Lower leg skin (tissue), 4 donors: ENCODE measurements around the gene MAP1LC3B2. TPM values are rescaled to one million over a fixed set of nuclear protein-coding genes. Genes with fewer than 3 reads are reported as not detected.

Source experiments
- DNase-seq, 2 donors: peaks; one replicate each; pipeline ENCODE4 v3.0.0-alpha.2; 2019; ENCODE audit warnings: low spot score in 2 of 2
- H3K4me3 ChIP-seq: fragments of 200-600 bp; sonication (generic); 2 replicates; pipeline ENCODE4 v1.5.1; 2017; ENCODE audit warnings: mild to moderate bottlenecking, low read depth; ENCODE audit not compliant: poor library complexity, severe bottlenecking
- POLR2A ChIP-seq, 2 donors: fragments of 450-650 bp; IDR thresholded peaks; one replicate each; pipeline ENCODE4 v1.6.1; 2016 to 2017; ENCODE audit warnings: antibody characterized with exemption in 2 of 2, mild to moderate bottlenecking in 1 of 2, moderate library complexity in 1 of 2
- WGBS, 2 donors: methylation state at CpG; one replicate each; pipeline ENCODE4 v1.1.5; 2018; 5-methylcytosine and 5-hydroxymethylcytosine counted together
- intact Hi-C: fragments of 100-400 bp; cut with DNase I; formaldehyde crosslinking; loops from one replicate; pipeline ENCODE4 v1.15.0; 2023; ENCODE audit warnings: low total_unique reads
- total RNA-seq, 4 donors: library from RNA; depleted of rRNA; stranded (reverse); fragments of >200 nt; gene quantifications; one replicate each; pipeline ENCODE4 v1.1.0, GENCODE V29; 2016
- TF ChIP-seq, protein P1 (sequence below), 3 donors: fragments of 450-650 bp; IDR thresholded peaks; one replicate each; pipeline ENCODE4 v1.5.1; 2016; ENCODE audit warnings: antibody characterized with exemption in 3 of 3, mild to moderate bottlenecking in 3 of 3, moderate library complexity in 2 of 3

Gene MAP1LC3B2
- total RNA-seq, 4 donors from 2014 or later = 2.1 to 2.5 (median 2.3) TPM; not detected in 1

DNA sequence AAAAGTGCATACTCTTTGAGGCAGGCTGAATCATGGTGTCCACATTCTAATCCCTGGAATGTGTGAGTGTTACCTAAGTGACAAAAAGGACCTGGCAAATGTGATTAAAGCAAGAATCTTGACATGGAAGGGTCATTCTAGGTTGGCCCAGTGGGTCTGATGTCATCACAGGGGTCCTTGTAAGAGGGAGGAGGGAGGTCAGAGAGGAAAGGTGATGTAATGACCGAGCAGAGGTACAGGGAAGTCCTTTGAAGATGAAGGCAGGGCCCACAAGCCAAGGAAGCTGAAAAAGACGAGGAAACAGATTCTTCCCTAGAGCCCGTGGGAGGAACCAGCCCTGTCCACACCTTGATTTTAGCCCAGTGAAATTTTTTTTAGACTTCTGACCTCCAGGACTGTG lies 60.1 kb downstream of the MAP1LC3B2 start:
- DNase-seq = no peak
- TF ChIP-seq, protein P1, sequence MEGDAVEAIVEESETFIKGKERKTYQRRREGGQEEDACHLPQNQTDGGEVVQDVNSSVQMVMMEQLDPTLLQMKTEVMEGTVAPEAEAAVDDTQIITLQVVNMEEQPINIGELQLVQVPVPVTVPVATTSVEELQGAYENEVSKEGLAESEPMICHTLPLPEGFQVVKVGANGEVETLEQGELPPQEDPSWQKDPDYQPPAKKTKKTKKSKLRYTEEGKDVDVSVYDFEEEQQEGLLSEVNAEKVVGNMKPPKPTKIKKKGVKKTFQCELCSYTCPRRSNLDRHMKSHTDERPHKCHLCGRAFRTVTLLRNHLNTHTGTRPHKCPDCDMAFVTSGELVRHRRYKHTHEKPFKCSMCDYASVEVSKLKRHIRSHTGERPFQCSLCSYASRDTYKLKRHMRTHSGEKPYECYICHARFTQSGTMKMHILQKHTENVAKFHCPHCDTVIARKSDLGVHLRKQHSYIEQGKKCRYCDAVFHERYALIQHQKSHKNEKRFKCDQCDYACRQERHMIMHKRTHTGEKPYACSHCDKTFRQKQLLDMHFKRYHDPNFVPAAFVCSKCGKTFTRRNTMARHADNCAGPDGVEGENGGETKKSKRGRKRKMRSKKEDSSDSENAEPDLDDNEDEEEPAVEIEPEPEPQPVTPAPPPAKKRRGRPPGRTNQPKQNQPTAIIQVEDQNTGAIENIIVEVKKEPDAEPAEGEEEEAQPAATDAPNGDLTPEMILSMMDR (IDR thresholded peaks at IDR 0.05) = no peak
- no peak for TF ChIP-seq POLR2A (IDR thresholded peaks at IDR 0.05)
- intact Hi-C loops = no loop called here
- 71 to 88% methylated on average over 3 of the region's 3 CpGs for WGBS, 2 donors
- no peak overlapping the region for H3K4me3 ChIP-seq

DNA sequence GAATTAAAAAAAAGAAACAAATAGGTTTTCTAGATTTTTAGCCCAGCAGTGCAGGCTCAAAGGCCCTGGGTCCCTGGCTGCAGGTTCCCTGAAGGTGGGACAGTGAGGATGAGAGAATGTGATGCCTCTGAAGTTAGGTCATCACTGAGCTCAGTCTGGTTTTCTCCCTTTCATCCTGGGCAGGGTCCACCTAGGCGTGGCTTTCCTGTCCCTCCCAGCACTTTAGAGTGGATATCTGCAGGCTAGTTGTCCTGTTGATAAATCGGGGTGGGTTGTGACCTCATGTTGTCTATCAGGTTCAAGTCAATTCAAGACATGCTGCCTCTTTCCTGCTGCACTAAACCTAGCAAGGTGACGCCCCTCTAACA lies 60.9 kb downstream of the MAP1LC3B2 start:
- TF ChIP-seq POLR2A (IDR thresholded peaks at IDR 0.05) = no peak
- TF ChIP-seq, protein P1 (IDR thresholded peaks at IDR 0.05) = no peak
- DNase-seq = no peak
- intact Hi-C loops = no loop called here
- H3K4me3 ChIP-seq = no peak overlapping the region
- WGBS, 2 donors = 75 to 87% methylated on average over 3 of the region's 3 CpGs

DNA sequence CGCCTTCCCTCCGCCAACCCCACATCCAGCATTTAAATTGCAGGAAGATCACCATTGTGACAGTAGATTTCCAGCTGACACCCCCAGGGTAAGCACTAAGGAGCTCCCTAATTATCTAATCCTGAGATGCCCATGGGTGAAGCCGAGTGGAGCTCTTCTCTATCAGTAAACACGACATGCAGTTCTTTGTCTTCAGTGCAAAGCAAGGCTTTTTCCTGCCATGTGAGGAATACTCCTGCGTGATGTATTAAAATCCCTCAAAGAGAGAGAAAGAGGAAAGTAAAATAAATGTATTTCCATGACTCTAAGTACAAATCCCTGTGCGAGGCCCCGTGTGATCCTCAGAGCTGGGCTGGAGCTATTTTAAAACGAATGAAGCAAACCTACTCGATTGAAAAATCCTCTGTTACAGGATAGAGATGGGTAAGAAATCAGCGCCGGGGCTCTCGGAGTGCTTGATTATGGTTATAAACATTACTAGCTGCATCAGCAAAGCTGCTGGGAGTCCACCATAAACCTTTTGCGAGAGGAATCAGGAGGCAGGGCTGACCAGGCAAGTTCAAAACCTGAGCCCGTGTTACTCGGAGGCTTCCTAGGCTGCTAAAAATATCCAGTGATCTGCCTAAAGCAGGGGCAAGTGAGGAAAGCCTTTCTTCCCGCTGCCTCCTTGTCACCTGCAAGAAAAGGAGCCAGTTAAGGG lies 61.5 kb downstream of the MAP1LC3B2 start:
- TF ChIP-seq POLR2A (IDR thresholded peaks at IDR 0.05) = no peak
- TF ChIP-seq, protein P1 (IDR thresholded peaks at IDR 0.05) = no peak
- intact Hi-C loops = no loop called here
- 61 to 64% methylated on average over 16 of the region's 16 CpGs for WGBS, 2 donors

DNA sequence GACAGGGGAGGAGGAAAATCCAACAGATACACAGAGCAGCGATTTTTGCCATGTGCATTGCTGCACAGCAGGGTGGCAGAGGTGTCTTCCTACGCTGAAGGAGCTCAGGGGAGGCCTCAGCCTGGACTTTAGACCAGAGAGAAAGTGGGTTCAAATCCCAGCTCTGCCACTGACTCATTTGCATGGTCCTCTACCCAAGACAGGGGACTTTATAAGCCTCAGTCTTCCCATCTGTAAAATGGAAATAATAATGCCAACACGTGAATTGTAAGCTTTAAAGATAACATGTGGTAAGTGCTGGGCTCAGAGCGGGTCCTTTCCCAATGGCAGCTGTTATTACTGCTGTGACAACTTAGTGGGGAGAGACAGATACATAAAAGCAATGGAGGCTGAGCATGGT lies 62.0 kb downstream of the MAP1LC3B2 start:
- no peak overlapping the region for H3K4me3 ChIP-seq
- 86 to 87% methylated on average over 4 of the region's 4 CpGs for WGBS, 2 donors
- no peak for DNase-seq
- TF ChIP-seq, protein P1 (IDR thresholded peaks at IDR 0.05) = no peak
- TF ChIP-seq POLR2A (IDR thresholded peaks at IDR 0.05) = no peak
- intact Hi-C loops = no loop called here

More for the DNA sequence above, 61.5 kb downstream of the MAP1LC3B2 start:
- no peak for DNase-seq
- no peak overlapping the region for H3K4me3 ChIP-seq

DNA sequence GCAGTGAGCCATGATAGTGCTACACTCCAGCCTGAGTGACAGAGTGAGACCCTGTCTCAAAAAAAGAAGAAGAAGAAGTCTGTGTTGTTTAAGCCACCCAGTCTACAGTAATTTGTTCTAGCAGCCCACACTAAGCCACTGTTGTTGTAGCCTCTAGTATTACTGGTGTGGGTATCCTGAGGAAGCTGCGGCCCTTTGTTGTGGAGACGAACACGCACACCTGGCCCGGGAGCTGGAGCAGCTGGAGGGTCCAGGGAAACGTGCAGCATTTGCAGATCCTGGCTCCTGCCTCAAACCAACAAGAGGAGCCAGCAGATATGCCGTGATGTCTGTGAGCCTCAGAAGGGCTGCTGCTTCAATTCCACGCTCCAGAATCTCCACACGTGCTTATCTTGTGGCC lies 65.3 kb downstream of the MAP1LC3B2 start:
- intact Hi-C loops = no loop called here
- WGBS, 2 donors = 70 to 75% methylated on average over 8 of the region's 8 CpGs
- TF ChIP-seq POLR2A (IDR thresholded peaks at IDR 0.05) = no peak
- TF ChIP-seq, protein P1 (IDR thresholded peaks at IDR 0.05) = no peak
- no peak for DNase-seq
- no peak overlapping the region for H3K4me3 ChIP-seq

DNA sequence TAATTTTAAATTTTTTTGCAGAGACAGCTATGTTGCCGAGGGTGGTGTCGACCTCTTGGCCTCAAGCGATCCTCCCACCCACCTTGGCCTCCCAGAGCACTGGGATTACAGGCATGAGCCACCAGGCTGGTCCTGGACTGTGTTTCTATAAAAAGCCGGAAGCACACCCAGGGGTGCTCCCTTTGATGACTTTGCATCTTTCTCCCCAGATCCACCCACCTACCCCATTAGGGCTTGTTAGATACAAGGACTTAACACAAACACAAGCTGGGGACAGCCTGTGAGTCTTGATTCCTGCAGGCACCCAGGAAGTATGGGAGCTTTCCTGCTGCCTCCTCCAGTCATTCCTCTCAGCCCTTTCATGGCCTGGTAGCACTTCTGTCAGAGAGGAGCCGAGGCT lies 67.0 kb downstream of the MAP1LC3B2 start:
- TF ChIP-seq POLR2A (IDR thresholded peaks at IDR 0.05) = no peak
- TF ChIP-seq, protein P1 (IDR thresholded peaks at IDR 0.05) = no peak
- intact Hi-C loops = no loop called here
- WGBS, 2 donors = 87 to 88% methylated on average over 5 of the region's 5 CpGs
- H3K4me3 ChIP-seq = no peak overlapping the region
- DNase-seq = no peak
